Body of pancreas (tissue), 4 donors: ENCODE results near the gene IDUA. TPM values are rescaled to one million over a fixed set of nuclear protein-coding genes. Genes with fewer than 3 reads are reported as not detected.
A peak's percentile ranks its signal among the peaks of the same experiment; 100 is the strongest.
"Not testable (repeated sequence)": the region's sequence is repeated elsewhere in the genome, so short reads cannot be mapped to it uniquely, and the experiment has no call there.

Experiments
- ATAC-seq: fragments of 150-250 bp; one replicate; pipeline ENCODE4 v1.9.1; 2016
- DNase-seq, 4 donors: peaks; one replicate each; pipeline ENCODE4 v3.0.0-alpha.2; 2019
- H3K27ac ChIP-seq, 4 donors: fragments of 200-600 bp; sonication (generic); 1 replicate in 3 of 4; 2 replicates in 1 of 4; pipeline versions ENCODE4 v1.5.1 to v1.6.1; 2016 to 2019; ENCODE audit warnings: mild to moderate bottlenecking in 1 of 4, mixed read lengths in 1 of 4, moderate library complexity in 1 of 4
- H3K27me3 ChIP-seq, 2 donors: fragments of 200-600 bp; sonication (generic); one replicate each; pipeline ENCODE4 v1.6.0; 2016; ENCODE audit warnings: mild to moderate bottlenecking in 1 of 2
- H3K36me3 ChIP-seq, 2 donors: fragments of 200-600 bp; sonication (generic); replicated peaks in 1 of 2; 2 replicates each; pipeline ENCODE4 v1.5.1; 2016; ENCODE audit warnings: low read depth in 2 of 2; ENCODE audit not compliant: insufficient read depth in 1 of 2
- H3K4me1 ChIP-seq: fragments of 200-600 bp; sonication (generic); one replicate; pipeline ENCODE4 v1.6.0; 2016
- H3K4me3 ChIP-seq, 2 donors: fragments of 200-600 bp; sonication (generic); 1 replicate in 1 of 2; 2 replicates in 1 of 2; pipeline ENCODE4 v1.5.1; 2016 to 2019
- H3K9me3 ChIP-seq, 3 donors: fragments of 200-600 bp; sonication (generic); 1 replicate in 2 of 3; 2 replicates in 1 of 3; pipeline ENCODE4 v1.5.1; 2016
- POLR2A ChIP-seq, 3 donors: fragments of 450-650 bp; IDR thresholded peaks; one replicate each; pipeline ENCODE4 v1.6.1; 2016; ENCODE audit warnings: antibody characterized with exemption in 3 of 3, mild to moderate bottlenecking in 2 of 3
- WGBS, 2 donors: methylation state at CpG; one replicate each; pipeline ENCODE4 v1.1.5; 2017; 5-methylcytosine and 5-hydroxymethylcytosine counted together
- intact Hi-C: fragments of 100-400 bp; cut with DNase I; formaldehyde crosslinking; loops from one replicate; pipeline ENCODE4 v1.15.1; 2023
- total RNA-seq, 2 donors: library from RNA; depleted of rRNA; stranded (reverse); fragments of >200 nt; gene quantifications; one replicate each; pipeline ENCODE4 v1.1.0, GENCODE V29; 2016
- TF ChIP-seq, protein P1 (sequence below), 7 experiments: fragments of 450-650 bp in 4 of 7; fragments of 200-600 bp in 3 of 7; sonication (generic) in 3 of 7; IDR thresholded peaks; one replicate each; pipeline ENCODE4 v1.5.1; 2016 to 2019; ENCODE audit warnings: antibody characterized with exemption in 7 of 7

The IDUA gene
- total RNA-seq, 2 donors from 2014 or later, result 30.0 to 37.6 TPM

GRCh38 chr4:1045595-1046201 is 58.9 kb downstream of the IDUA start:
- H3K36me3 ChIP-seq, result no peaks in the 10 kb centered on the region
- H3K4me3 ChIP-seq, result no peak overlapping the region
- H3K27me3 ChIP-seq, result peaks cover 0 to 3% of the 10 kb centered on the region in 2 donors
- intact Hi-C loops, result no loop called here
- peaks cover 35% of the 10 kb centered on the region for H3K4me1 ChIP-seq
- H3K9me3 ChIP-seq, result no peaks in the 10 kb centered on the region
- TF ChIP-seq, protein P1, sequence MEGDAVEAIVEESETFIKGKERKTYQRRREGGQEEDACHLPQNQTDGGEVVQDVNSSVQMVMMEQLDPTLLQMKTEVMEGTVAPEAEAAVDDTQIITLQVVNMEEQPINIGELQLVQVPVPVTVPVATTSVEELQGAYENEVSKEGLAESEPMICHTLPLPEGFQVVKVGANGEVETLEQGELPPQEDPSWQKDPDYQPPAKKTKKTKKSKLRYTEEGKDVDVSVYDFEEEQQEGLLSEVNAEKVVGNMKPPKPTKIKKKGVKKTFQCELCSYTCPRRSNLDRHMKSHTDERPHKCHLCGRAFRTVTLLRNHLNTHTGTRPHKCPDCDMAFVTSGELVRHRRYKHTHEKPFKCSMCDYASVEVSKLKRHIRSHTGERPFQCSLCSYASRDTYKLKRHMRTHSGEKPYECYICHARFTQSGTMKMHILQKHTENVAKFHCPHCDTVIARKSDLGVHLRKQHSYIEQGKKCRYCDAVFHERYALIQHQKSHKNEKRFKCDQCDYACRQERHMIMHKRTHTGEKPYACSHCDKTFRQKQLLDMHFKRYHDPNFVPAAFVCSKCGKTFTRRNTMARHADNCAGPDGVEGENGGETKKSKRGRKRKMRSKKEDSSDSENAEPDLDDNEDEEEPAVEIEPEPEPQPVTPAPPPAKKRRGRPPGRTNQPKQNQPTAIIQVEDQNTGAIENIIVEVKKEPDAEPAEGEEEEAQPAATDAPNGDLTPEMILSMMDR (IDR thresholded peaks at IDR 0.05), result no peak
- TF ChIP-seq POLR2A (IDR thresholded peaks at IDR 0.05), result no peak
- WGBS, 2 donors, result 50 to 51% methylated on average over 13 to 25 of the region's 36 CpGs
- H3K27ac ChIP-seq, result no peak overlapping the region
- no peak for ATAC-seq
- DNase-seq, result peak in 2 of 4 donors; percentile 5 to 10

DNA sequence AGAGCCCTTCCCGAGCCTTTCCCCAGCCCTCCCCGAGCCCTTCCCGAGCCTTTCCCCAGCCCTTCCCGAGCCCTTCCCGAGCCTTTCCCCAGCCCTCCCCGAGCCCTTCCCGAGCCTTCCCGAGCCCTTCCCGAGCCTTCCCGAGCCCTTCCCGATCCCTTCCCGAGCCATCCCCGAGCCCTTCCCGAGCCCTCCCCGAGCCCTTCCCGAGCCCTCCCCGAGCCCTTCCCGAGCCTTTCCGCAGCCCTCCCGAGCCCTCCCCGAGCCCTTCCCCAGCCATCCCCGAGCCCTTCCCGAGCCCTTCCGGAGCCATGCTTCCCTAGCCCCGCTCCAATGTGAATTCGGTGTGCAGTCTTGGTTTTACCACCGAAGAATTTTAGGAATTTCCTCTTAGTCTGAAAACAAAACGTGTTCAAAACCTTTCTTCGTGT is 59.8 kb downstream of the IDUA start:
- H3K4me3 ChIP-seq, H3K9me3 ChIP-seq, H3K36me3 ChIP-seq, H3K27me3 ChIP-seq, intact Hi-C loops: not testable (repeated sequence)
- Histone ChIP-seq H3K27ac (peak overlapping the region in 3 of 4 donors; percentile 28 to 43 (median 29)), H3K4me1 (peaks cover 31% of the 10 kb centered on the region)
- DNase-seq (peak; percentile 73 to 82 (median 77)), ATAC-seq (peak; percentile 37)
- 12 to 30% methylated on average over 29 of the region's 29 CpGs for WGBS, 2 donors

DNA sequence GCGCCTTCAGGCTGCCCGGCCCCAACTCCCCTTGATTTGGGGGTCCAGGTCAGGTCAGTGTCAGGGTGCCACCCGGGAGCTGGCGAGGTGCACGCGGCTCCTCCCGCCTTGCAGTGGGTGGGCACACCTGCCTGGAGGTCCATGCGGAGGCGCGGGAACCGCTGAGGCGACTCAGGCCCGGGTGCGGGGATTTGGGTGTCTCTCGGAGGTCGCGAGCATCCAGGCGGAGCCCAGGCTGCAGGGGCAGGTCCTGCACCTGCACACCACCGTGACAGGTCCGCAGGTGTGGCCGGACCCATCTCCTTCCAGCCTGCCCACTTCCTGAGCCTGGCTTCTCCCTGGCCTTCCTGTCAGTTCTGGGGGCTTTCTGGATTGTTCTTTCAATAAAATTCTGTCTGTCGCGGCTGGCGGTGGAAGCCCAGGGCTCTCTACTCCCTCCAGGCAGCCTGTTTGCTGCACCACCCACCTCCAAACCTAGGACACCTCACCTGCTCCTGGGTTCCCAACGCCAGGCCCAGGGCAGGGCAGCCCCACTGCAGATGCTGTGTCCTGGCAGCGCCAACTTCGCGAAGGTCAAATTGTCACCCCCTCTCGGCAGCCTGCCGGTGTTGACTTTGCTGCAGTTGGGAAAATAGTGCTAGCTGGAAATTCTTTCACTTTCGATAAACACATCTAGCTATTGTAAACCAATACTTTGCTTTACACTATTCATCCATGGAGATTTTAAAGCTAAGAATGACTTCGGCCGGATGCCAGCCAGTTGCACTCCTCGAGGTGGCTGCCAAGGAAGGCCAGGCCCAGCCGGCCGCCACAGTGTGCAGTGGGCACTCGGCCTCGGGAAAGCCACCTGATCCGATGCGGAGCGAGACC is 60.5 kb downstream of the IDUA start:
- DNase-seq (peak; percentile 45 to 71 (median 53)), ATAC-seq (peak; percentile 37)
- Histone ChIP-seq H3K27ac (peak overlapping the region; percentile 28 to 54 (median 44)), H3K9me3 (no peaks in the 10 kb centered on the region), H3K4me3 (no peak overlapping the region), H3K36me3 (no peaks in the 10 kb centered on the region), H3K4me1 (peaks cover 31% of the 10 kb centered on the region), H3K27me3 (peaks cover 0 to 3% of the 10 kb centered on the region in 2 donors)
- TF ChIP-seq, protein P1 (IDR thresholded peaks at IDR 0.05), result no peak
- TF ChIP-seq POLR2A (IDR thresholded peaks at IDR 0.05), result no peak
- WGBS, 2 donors, result 51 to 58% methylated on average over 18 to 41 of the region's 41 CpGs
- intact Hi-C loops, result no loop called here

- H3K9me3 ChIP-seq, result no peaks in the 10 kb centered on the region
- peak overlapping the region in 3 of 4 donors; percentile 16 to 54 (median 45) for H3K27ac ChIP-seq
- H3K27me3 ChIP-seq, result peaks cover 0 to 3% of the 10 kb centered on the region in 2 donors
- H3K4me1 ChIP-seq, result peaks cover 36% of the 10 kb centered on the region
- DNase-seq (peak in 2 of 4 donors; percentile 6 to 12), ATAC-seq (no peak)
- no peaks in the 10 kb centered on the region for H3K36me3 ChIP-seq
- no peak overlapping the region for H3K4me3 ChIP-seq
- TF ChIP-seq POLR2A (IDR thresholded peaks at IDR 0.05), result no peak
- TF ChIP-seq, protein P1 (IDR thresholded peaks at IDR 0.05), result no peak
- intact Hi-C loops, result no loop called here
- WGBS, 2 donors, result 84 to 86% methylated on average over 25 to 31 of the region's 34 CpGs
Observed at GRCh38 chr4:1047976-1048772, 61.3 kb downstream of the IDUA start.
